ENCODE measurements around the gene SMYD5.

SMYD5 gene

GRCh38 chr2:73253901-73254300 is 39.9 kb downstream of the SMYD5 start:
- no peaks in the 10 kb centered on the region for H3K79me2 ChIP-seq (ENCODE audit: insufficient read depth, low read length)
- no peak overlapping the region for H3K9ac ChIP-seq (ENCODE audit: low read length)
- 0 out of 2 replicates have a peak overlapping the region, but pooled peaks have one; percentile 1 for H3K27ac ChIP-seq (ENCODE audit: low read depth, low read length)
- H3K27me3 ChIP-seq (ENCODE audit: low read length): no peaks in the 10 kb centered on the region
- H3K9me2 ChIP-seq (replicated peaks; ENCODE audit: insufficient read depth, low read length): no peaks in the 10 kb centered on the region
- H2AFZ ChIP-seq (ENCODE audit: low read depth, low read length, severe bottlenecking): no peak overlapping the region
- TF ChIP-seq, protein P1, sequence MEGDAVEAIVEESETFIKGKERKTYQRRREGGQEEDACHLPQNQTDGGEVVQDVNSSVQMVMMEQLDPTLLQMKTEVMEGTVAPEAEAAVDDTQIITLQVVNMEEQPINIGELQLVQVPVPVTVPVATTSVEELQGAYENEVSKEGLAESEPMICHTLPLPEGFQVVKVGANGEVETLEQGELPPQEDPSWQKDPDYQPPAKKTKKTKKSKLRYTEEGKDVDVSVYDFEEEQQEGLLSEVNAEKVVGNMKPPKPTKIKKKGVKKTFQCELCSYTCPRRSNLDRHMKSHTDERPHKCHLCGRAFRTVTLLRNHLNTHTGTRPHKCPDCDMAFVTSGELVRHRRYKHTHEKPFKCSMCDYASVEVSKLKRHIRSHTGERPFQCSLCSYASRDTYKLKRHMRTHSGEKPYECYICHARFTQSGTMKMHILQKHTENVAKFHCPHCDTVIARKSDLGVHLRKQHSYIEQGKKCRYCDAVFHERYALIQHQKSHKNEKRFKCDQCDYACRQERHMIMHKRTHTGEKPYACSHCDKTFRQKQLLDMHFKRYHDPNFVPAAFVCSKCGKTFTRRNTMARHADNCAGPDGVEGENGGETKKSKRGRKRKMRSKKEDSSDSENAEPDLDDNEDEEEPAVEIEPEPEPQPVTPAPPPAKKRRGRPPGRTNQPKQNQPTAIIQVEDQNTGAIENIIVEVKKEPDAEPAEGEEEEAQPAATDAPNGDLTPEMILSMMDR (IDR thresholded peaks at IDR 0.05; ENCODE audit: insufficient read depth, low read length, poor library complexity, severe bottlenecking): no peak
- TF ChIP-seq EZH2phosphoT487 (conservative IDR thresholded peaks at IDR 0.05; ENCODE audit: low read length): no peak
- no peaks in the 10 kb centered on the region; the same call in 1 of the 2 replicates for H4K20me1 ChIP-seq (ENCODE audit: low read depth, low read length)
- H3K9me3 ChIP-seq (ENCODE audit: insufficient read depth, low read length): no peaks in the 10 kb centered on the region
- H3F3A ChIP-seq (ENCODE audit: insufficient read depth): peaks cover 20% of the 10 kb centered on the region
- no peak overlapping the region for H3K4me2 ChIP-seq (ENCODE audit: low read depth, low read length, poor library complexity, severe bottlenecking)
- no peak overlapping the region for H3K4me3 ChIP-seq (ENCODE audit: insufficient read depth, low read length, poor library complexity, severe bottlenecking)
- peaks cover 6% of the 10 kb centered on the region; the same call in 1 of the 2 replicates for H3K36me3 ChIP-seq (ENCODE audit: low read length)

- Histone ChIP-seq H3F3A (ENCODE audit: insufficient read depth) (peaks cover 20% of the 10 kb centered on the region), H3K79me2 (ENCODE audit: insufficient read depth, low read length) (no peaks in the 10 kb centered on the region), H3K27ac (ENCODE audit: low read depth, low read length) (no peak overlapping the region), H3K9ac (ENCODE audit: low read length) (no peak overlapping the region), H2AFZ (ENCODE audit: low read depth, low read length, severe bottlenecking) (no peak overlapping the region), H3K4me3 (ENCODE audit: insufficient read depth, low read length, poor library complexity, severe bottlenecking) (no peak overlapping the region), H3K27me3 (ENCODE audit: low read length) (no peaks in the 10 kb centered on the region), H3K9me2 (replicated peaks; ENCODE audit: insufficient read depth, low read length) (no peaks in the 10 kb centered on the region), H4K20me1 (ENCODE audit: low read depth, low read length) (no peaks in the 10 kb centered on the region; the same call in 1 of the 2 replicates), H3K36me3 (ENCODE audit: low read length) (peaks cover 4% of the 10 kb centered on the region; the same call in 1 of the 2 replicates), H3K4me2 (ENCODE audit: low read depth, low read length, poor library complexity, severe bottlenecking) (no peak overlapping the region), H3K9me3 (ENCODE audit: insufficient read depth, low read length) (no peaks in the 10 kb centered on the region)
- no peak for TF ChIP-seq EZH2phosphoT487 (conservative IDR thresholded peaks at IDR 0.05; ENCODE audit: low read length)
- TF ChIP-seq, protein P1 (IDR thresholded peaks at IDR 0.05; ENCODE audit: insufficient read depth, low read length, poor library complexity, severe bottlenecking): no peak
Observed at GRCh38 chr2:73254343-73255006, 40.4 kb downstream of the SMYD5 start.

DNA sequence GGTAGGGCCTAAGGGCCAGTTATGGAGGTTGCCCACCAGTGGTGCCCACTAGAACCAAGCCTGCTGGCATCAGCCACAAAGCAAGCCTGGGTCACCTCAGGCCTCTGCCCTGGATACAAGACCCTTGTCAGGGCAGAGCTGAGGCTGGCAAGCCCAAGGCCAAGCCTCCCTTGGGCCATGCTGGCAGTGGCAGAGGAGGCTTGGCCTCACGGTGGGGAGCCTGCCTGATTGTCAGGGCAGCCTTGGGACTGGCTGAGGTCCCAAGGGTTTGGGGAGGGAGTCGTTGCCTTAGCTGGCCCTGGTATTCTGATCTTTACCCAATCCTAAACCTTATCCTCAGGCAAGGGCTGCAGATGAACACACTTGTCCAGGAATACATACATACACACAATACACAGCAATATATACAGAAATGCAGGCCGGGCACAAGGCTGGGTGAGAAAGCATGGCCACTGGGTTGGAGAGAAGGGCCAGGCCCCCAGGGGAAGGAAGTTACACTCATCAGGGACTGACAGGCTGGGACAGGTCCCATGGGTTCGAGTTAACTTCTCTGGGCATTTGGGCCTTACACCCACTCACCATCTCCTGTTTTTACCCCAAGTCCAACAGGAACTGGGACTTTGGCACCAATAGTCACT is 41.1 kb downstream of the SMYD5 start:
- no peak overlapping the region for H3K4me2 ChIP-seq (ENCODE audit: low read depth, low read length, poor library complexity, severe bottlenecking)
- no peak overlapping the region for H3K27ac ChIP-seq (ENCODE audit: low read depth, low read length)

More for the DNA sequence above, 41.1 kb downstream of the SMYD5 start:
- H3K4me3 ChIP-seq (ENCODE audit: insufficient read depth, low read length, poor library complexity, severe bottlenecking): no peak overlapping the region
- H3K36me3 ChIP-seq (ENCODE audit: low read length): peaks cover under 1% of the 10 kb centered on the region; the same call in 1 of the 2 replicates
- no peaks in the 10 kb centered on the region for H3K79me2 ChIP-seq (ENCODE audit: insufficient read depth, low read length)
- peaks cover 20% of the 10 kb centered on the region for H3F3A ChIP-seq (ENCODE audit: insufficient read depth)
- H3K27me3 ChIP-seq (ENCODE audit: low read length): no peaks in the 10 kb centered on the region
- TF ChIP-seq, protein P1 (IDR thresholded peaks at IDR 0.05; ENCODE audit: insufficient read depth, low read length, poor library complexity, severe bottlenecking): no peak
- TF ChIP-seq EZH2phosphoT487 (conservative IDR thresholded peaks at IDR 0.05; ENCODE audit: low read length): no peak
- H3K9me2 ChIP-seq (replicated peaks; ENCODE audit: insufficient read depth, low read length): no peaks in the 10 kb centered on the region
- no peaks in the 10 kb centered on the region for H3K9me3 ChIP-seq (ENCODE audit: insufficient read depth, low read length)
- no peak overlapping the region for H3K9ac ChIP-seq (ENCODE audit: low read length)
- H2AFZ ChIP-seq (ENCODE audit: low read depth, low read length, severe bottlenecking): no peak overlapping the region
- H4K20me1 ChIP-seq (ENCODE audit: low read depth, low read length): no peaks in the 10 kb centered on the region; the same call in 1 of the 2 replicates
